Mesenchymal stem cell (in vitro differentiated cells and primary cell): ENCODE results near the gene GPR137B.

Experiments used
- DNase-seq: peaks from one replicate; pipeline ENCODE4 v3.0.0-alpha.2; 2013
- H2AFZ ChIP-seq: one replicate; pipeline ENCODE4 v1.6.1; 2013; ENCODE audit warnings: low read depth, mild to moderate bottlenecking, control low read depth, inconsistent platforms, low read length, moderate library complexity
- H2AK5ac ChIP-seq: 2 replicates; pipeline ENCODE4 v1.6.1; 2013; ENCODE audit warnings: low read length, moderate library complexity, mild to moderate bottlenecking, inconsistent platforms; ENCODE audit not compliant: severe bottlenecking
- H2BK120ac ChIP-seq: one replicate; pipeline ENCODE4 v1.6.1; 2013; ENCODE audit warnings: low read depth, mild to moderate bottlenecking, inconsistent platforms, low read length, moderate library complexity
- H2BK12ac ChIP-seq, 2 experiments: one replicate each; pipeline ENCODE4 v1.6.1; 2013; ENCODE audit warnings: inconsistent platforms in 2 of 2, low read length in 2 of 2, mild to moderate bottlenecking in 2 of 2, moderate library complexity in 2 of 2, control low read depth in 1 of 2
- H2BK15ac ChIP-seq: one replicate; pipeline ENCODE4 v1.6.1; 2013; ENCODE audit warnings: mild to moderate bottlenecking, low read depth, inconsistent platforms; ENCODE audit not compliant: poor library complexity, severe bottlenecking
- H2BK5ac ChIP-seq: 2 replicates; pipeline ENCODE4 v1.6.1; 2013; ENCODE audit warnings: low read depth, mild to moderate bottlenecking, low read length, control low read depth, inconsistent platforms; ENCODE audit not compliant: poor library complexity, severe bottlenecking
- H3K14ac ChIP-seq, 2 experiments: one replicate each; pipeline ENCODE4 v1.6.1; 2013; ENCODE audit warnings: inconsistent platforms in 2 of 2, low read length in 2 of 2, control low read depth in 1 of 2, mild to moderate bottlenecking in 1 of 2, moderate library complexity in 1 of 2
- H3K18ac ChIP-seq, 2 experiments: one replicate each; pipeline ENCODE4 v1.6.1; 2013; ENCODE audit warnings: inconsistent platforms in 2 of 2, low read length in 2 of 2, control low read depth in 1 of 2, low read depth in 1 of 2, mild to moderate bottlenecking in 1 of 2
- H3K23ac ChIP-seq, 2 experiments: one replicate each; pipeline ENCODE4 v1.6.1; 2013; ENCODE audit warnings: inconsistent platforms in 2 of 2, low read length in 2 of 2, mild to moderate bottlenecking in 2 of 2, moderate library complexity in 2 of 2, control low read depth in 1 of 2
- H3K27ac ChIP-seq: 2 replicates; pipeline ENCODE4 v1.5.1; 2013; ENCODE audit warnings: mild to moderate bottlenecking, moderate library complexity, low read length, control low read depth, inconsistent platforms; ENCODE audit not compliant: poor library complexity, severe bottlenecking
- H3K27me3 ChIP-seq, 2 experiments: 2 replicates each; pipeline versions ENCODE4 v1.6.1 to v1.7.0; 2013; ENCODE audit warnings: low read length in 2 of 2, mild to moderate bottlenecking in 2 of 2, moderate library complexity in 2 of 2, control low read depth in 1 of 2, inconsistent platforms in 1 of 2; ENCODE audit not compliant: control insufficient read depth in 1 of 2, insufficient read depth in 1 of 2
- H3K36me3 ChIP-seq, 2 experiments: 2 replicates each; pipeline versions ENCODE4 v1.6.1 to v1.7.0; 2013; ENCODE audit warnings: low read length in 2 of 2, control low read depth in 1 of 2, inconsistent platforms in 1 of 2, low read depth in 1 of 2, mild to moderate bottlenecking in 1 of 2; ENCODE audit not compliant: insufficient read depth in 2 of 2, control insufficient read depth in 1 of 2
- H3K4ac ChIP-seq, 2 experiments: one replicate each; pipeline ENCODE4 v1.6.1; 2013; ENCODE audit warnings: inconsistent platforms in 2 of 2, low read length in 2 of 2, mild to moderate bottlenecking in 2 of 2, moderate library complexity in 2 of 2, control low read depth in 1 of 2, low read depth in 1 of 2
- H3K4me1 ChIP-seq: 2 replicates; pipeline ENCODE4 v1.6.1; 2013; ENCODE audit warnings: low read depth, low read length, control low read depth; ENCODE audit not compliant: control insufficient read depth, insufficient read depth
- H3K4me2 ChIP-seq: 2 replicates; pipeline ENCODE4 v1.6.1; 2013; ENCODE audit warnings: low read length, mild to moderate bottlenecking, inconsistent platforms; ENCODE audit not compliant: poor library complexity, severe bottlenecking
- H3K4me3 ChIP-seq, 2 experiments: 2 replicates each; pipeline versions ENCODE4 v1.5.1 to v1.7.0; 2013; ENCODE audit warnings: low read length in 2 of 2, mild to moderate bottlenecking in 2 of 2, control low read depth in 1 of 2, low read depth in 1 of 2; ENCODE audit not compliant: insufficient read depth in 1 of 2
- H3K79me1 ChIP-seq: replicated peaks from 2 replicates; pipeline ENCODE4 v1.6.1; 2013; ENCODE audit warnings: mild to moderate bottlenecking, control low read depth, low read length, inconsistent platforms; ENCODE audit not compliant: poor library complexity, severe bottlenecking
- H3K9ac ChIP-seq: 2 replicates; pipeline ENCODE4 v1.7.0; 2013; ENCODE audit warnings: mild to moderate bottlenecking, low read length, moderate library complexity
- H3K9me3 ChIP-seq: 2 replicates; pipeline ENCODE4 v1.7.0; 2013; ENCODE audit warnings: mild to moderate bottlenecking, low read length; ENCODE audit not compliant: control insufficient read depth
- H4K8ac ChIP-seq: one replicate; pipeline ENCODE4 v1.6.1; 2013; ENCODE audit warnings: inconsistent platforms, mild to moderate bottlenecking, low read length, moderate library complexity
- H4K91ac ChIP-seq: one replicate; pipeline ENCODE4 v1.6.1; 2013; ENCODE audit warnings: mild to moderate bottlenecking, low read length, inconsistent platforms
- WGBS: methylation state at CpG from one replicate; pipeline ENCODE4 v1.1.7; 2013; ENCODE audit warnings: mixed read lengths; 5-methylcytosine and 5-hydroxymethylcytosine counted together

Gene GPR137B

DNA sequence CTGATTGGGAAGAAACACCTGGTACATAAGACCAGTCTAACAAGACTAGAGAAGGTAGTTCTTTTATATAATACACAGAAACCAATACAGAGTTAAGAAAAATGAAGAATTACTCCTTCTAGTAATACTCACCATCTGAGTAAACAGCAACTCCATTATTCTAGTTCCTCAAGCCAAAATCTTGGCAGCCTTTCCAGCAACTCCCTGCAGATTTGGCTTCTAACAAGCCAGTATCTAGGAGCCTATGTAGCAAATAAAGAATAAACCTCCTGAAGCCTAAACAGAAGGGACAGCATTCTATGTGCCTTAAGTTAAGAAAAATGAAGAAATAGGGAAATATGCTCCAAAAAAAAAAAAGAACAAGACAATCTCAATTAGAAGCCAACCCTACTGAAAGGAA lies 114.9 kb downstream of the GPR137B start:
- Histone ChIP-seq H3K4me1 (no peaks in the 10 kb centered on the region), H3K14ac (no peak overlapping the region), H2BK15ac (no peak overlapping the region), H2BK5ac (no peak overlapping the region), H3K18ac (no peak overlapping the region), H2BK12ac (no peak overlapping the region), H3K27ac (no peak overlapping the region), H3K36me3 (no peaks in the 10 kb centered on the region), H3K9me3 (peaks cover 34% of the 10 kb centered on the region), H3K4me2 (no peak overlapping the region), H3K4me3 (no peak overlapping the region), H3K4ac (no peak overlapping the region), H3K27me3 (no peaks in the 10 kb centered on the region), H2AFZ (no peak overlapping the region), H2AK5ac (no peak overlapping the region), H3K9ac (no peak overlapping the region), H4K91ac (no peak overlapping the region), H3K79me1 (peaks cover 6% of the 10 kb centered on the region), H4K8ac (no peak overlapping the region), H2BK120ac (no peak overlapping the region), H3K23ac (no peak overlapping the region)
- no peak for DNase-seq

DNA sequence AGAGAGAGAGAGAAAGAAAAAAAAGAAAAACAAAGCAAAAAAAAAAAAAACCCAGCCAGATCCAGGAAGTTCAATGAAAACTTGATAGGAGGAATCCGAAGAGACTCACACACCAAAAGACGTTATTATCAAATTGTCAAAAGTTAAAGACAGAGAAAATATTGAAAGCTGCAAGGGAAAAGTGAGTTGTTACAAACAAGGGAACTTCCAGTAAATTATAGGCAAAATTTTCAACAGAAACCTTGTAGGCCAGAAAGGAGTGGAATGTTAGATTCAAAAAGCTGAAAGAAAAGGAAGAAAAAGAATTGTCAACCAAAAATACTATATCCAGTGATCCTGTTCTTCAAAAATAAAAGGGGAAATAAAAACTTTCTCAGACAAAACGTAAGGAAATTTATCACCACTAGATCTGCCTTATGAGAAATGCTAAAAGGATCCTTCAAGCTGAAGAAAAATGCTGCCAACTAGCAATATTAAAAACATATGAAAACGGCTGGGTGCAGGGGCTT lies 115.8 kb downstream of the GPR137B start:
- Histone ChIP-seq H3K36me3 (no peaks in the 10 kb centered on the region), H2BK12ac (no peak overlapping the region), H3K4ac (no peak overlapping the region), H3K4me2 (no peak overlapping the region), H3K4me3 (no peak overlapping the region), H2AK5ac (no peak overlapping the region), H4K8ac (no peak overlapping the region), H3K23ac (no peak overlapping the region), H3K9ac (no peak overlapping the region), H2BK120ac (no peak overlapping the region), H3K9me3 (peaks cover 40% of the 10 kb centered on the region), H3K18ac (no peak overlapping the region), H2AFZ (no peak overlapping the region), H3K79me1 (peaks cover 6% of the 10 kb centered on the region), H3K27ac (no peak overlapping the region), H3K27me3 (no peaks in the 10 kb centered on the region), H2BK15ac (no peak overlapping the region), H2BK5ac (no peak overlapping the region), H4K91ac (no peak overlapping the region), H3K14ac (no peak overlapping the region), H3K4me1 (no peaks in the 10 kb centered on the region)
- WGBS, result 77% methylated on average over 2 of the region's 4 CpGs
- no peak for DNase-seq
